HL-60 (cell line): Measurements from ENCODE around the gene PRKACB.

Experiments used
- CTCF ChIP-seq: IDR thresholded peaks from one replicate; pipeline ENCODE4 v1.5.1; 2011; ENCODE audit warnings: low read length, control low read depth, inconsistent platforms; ENCODE audit not compliant: insufficient read depth
- POLR2AphosphoS5 ChIP-seq: IDR thresholded peaks from 2 replicates; pipeline ENCODE4 v1.6.1; 2012; ENCODE audit warnings: low read depth

GRCh38 chr1:84198832-84199231 lies 54.8 kb downstream of the PRKACB start:
- TF ChIP-seq CTCF (no peak), POLR2AphosphoS5 (no peak)
